Astrocyte (in vitro differentiated cells and primary cell): ENCODE measurements around the gene SCGB3A1. TPM values are rescaled to one million over a fixed set of nuclear protein-coding genes. Genes with fewer than 3 reads are reported as not detected.

ENCODE experiments used
- DNase-seq: peaks from one replicate; pipeline ENCODE4 v3.0.0-alpha.2; 2010; ENCODE audit warnings: low read depth
- FAIRE-seq: peaks from 2 replicates; lab custom pipeline; 2011; peaks lifted over from hg19 to GRCh38; lab: Jason Lieb, UNC
- H2AFZ ChIP-seq: 2 replicates; pipeline ENCODE4 v1.6.0; 2012; ENCODE audit warnings: low read depth, low read length, inconsistent platforms
- H3K27ac ChIP-seq: 2 replicates; pipeline ENCODE4 v1.5.1; 2011; ENCODE audit warnings: low read depth, low read length, inconsistent platforms
- H3K27me3 ChIP-seq: 2 replicates; pipeline ENCODE4 v1.6.0; 2011; ENCODE audit warnings: low read length, inconsistent platforms; ENCODE audit not compliant: insufficient read depth
- H3K36me3 ChIP-seq: 2 replicates; pipeline ENCODE4 v1.5.1; 2011; ENCODE audit warnings: low read length, inconsistent platforms; ENCODE audit not compliant: insufficient read depth
- H3K4me1 ChIP-seq: 2 replicates; pipeline ENCODE4 v1.5.1; 2011; ENCODE audit warnings: low read length, inconsistent platforms; ENCODE audit not compliant: insufficient read depth
- H3K4me2 ChIP-seq: 2 replicates; pipeline ENCODE4 v1.6.0; 2012; ENCODE audit warnings: low read length, inconsistent platforms
- H3K4me3 ChIP-seq: 2 replicates; pipeline ENCODE4 v1.5.1; 2011; ENCODE audit warnings: low read depth, mild to moderate bottlenecking, low read length, inconsistent platforms; ENCODE audit not compliant: insufficient read depth
- H3K79me2 ChIP-seq: 2 replicates; pipeline ENCODE4 v1.6.0; 2012; ENCODE audit warnings: mild to moderate bottlenecking, low read length, inconsistent platforms; ENCODE audit not compliant: insufficient read depth
- H3K9ac ChIP-seq: 2 replicates; pipeline ENCODE4 v1.6.0; 2012; ENCODE audit warnings: mild to moderate bottlenecking, low read length, inconsistent platforms
- H3K9me3 ChIP-seq: 2 replicates; pipeline ENCODE4 v1.5.1; 2012; ENCODE audit warnings: low read depth, mild to moderate bottlenecking, low read length, inconsistent platforms; ENCODE audit not compliant: insufficient read depth
- H4K20me1 ChIP-seq: 2 replicates; pipeline ENCODE4 v1.6.0; 2012; ENCODE audit warnings: low read length, inconsistent platforms; ENCODE audit not compliant: insufficient read depth
- H3K27ac Mint-ChIP-seq: one replicate; pipeline ENCODE4 v1.8.0; 2021; ENCODE audit warnings: mild to moderate bottlenecking, mixed read lengths; ENCODE audit not compliant: unreplicated experiment
- H3K27me3 Mint-ChIP-seq: one replicate; pipeline ENCODE4 v1.8.0; 2021; ENCODE audit warnings: low read depth, mixed read lengths; ENCODE audit not compliant: unreplicated experiment
- H3K36me3 Mint-ChIP-seq: one replicate; pipeline ENCODE4 v1.8.0; 2021; ENCODE audit warnings: low read depth, mixed read lengths; ENCODE audit not compliant: unreplicated experiment
- H3K4me1 Mint-ChIP-seq: one replicate; pipeline ENCODE4 v1.8.0; 2021; ENCODE audit warnings: low read depth, mixed read lengths; ENCODE audit not compliant: unreplicated experiment
- H3K4me3 Mint-ChIP-seq: one replicate; pipeline ENCODE4 v1.8.0; 2021; ENCODE audit warnings: mild to moderate bottlenecking, moderate library complexity, mixed read lengths; ENCODE audit not compliant: unreplicated experiment
- H3K9me3 Mint-ChIP-seq: one replicate; pipeline ENCODE4 v1.8.0; 2021; ENCODE audit warnings: mild to moderate bottlenecking, mixed read lengths; ENCODE audit not compliant: unreplicated experiment
- EZH2 ChIP-seq: IDR thresholded peaks from 2 replicates; pipeline ENCODE4 v1.6.1; 2012; ENCODE audit warnings: mild to moderate bottlenecking, low read length, inconsistent platforms; ENCODE audit not compliant: insufficient read depth
- total RNA-seq: library from RNA; stranded (reverse); gene quantifications from 2 replicates; pipeline ENCODE4 v1.2.1, GENCODE V29; 2021
- TF ChIP-seq, protein P1 (sequence below): IDR thresholded peaks from 2 replicates; pipeline ENCODE4 v1.5.1; 2011; ENCODE audit warnings: low read depth, mild to moderate bottlenecking, inconsistent platforms, low read length, moderate library complexity; ENCODE audit not compliant: insufficient read depth

Gene SCGB3A1
- total RNA-seq, 1 donor from 2014 or later = not detected

DNA sequence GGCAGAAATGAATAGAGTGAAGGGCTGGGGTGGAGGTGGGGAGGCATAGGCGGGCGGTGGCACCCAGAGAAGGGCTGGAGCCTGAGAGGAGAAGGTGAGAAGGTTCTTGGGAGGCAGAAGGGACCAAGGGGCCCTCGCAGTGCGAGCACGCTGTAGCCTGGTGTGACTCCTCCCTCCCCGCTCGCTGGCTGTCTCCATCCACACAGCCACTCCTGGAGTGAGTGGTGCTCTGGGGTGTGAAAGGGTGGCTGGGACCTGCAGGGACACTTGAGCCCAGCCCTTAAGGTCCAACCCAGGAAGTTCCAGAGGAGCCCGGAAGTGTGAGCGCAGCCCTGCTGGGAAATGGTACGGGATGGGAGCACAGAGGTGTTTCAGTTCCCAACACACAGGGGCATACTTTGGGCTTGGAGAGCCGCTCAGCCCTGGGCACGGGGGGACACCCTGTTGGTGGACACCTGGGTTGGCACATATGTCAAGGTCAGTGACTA lies 9.3 kb upstream of the SCGB3A1 start:
- no peak for FAIRE-seq
- no peaks in the 10 kb centered on the region for H3K27me3 ChIP-seq
- H3K27ac ChIP-seq = no peak overlapping the region
- no peak overlapping the region for H2AFZ ChIP-seq
- TF ChIP-seq, protein P1, sequence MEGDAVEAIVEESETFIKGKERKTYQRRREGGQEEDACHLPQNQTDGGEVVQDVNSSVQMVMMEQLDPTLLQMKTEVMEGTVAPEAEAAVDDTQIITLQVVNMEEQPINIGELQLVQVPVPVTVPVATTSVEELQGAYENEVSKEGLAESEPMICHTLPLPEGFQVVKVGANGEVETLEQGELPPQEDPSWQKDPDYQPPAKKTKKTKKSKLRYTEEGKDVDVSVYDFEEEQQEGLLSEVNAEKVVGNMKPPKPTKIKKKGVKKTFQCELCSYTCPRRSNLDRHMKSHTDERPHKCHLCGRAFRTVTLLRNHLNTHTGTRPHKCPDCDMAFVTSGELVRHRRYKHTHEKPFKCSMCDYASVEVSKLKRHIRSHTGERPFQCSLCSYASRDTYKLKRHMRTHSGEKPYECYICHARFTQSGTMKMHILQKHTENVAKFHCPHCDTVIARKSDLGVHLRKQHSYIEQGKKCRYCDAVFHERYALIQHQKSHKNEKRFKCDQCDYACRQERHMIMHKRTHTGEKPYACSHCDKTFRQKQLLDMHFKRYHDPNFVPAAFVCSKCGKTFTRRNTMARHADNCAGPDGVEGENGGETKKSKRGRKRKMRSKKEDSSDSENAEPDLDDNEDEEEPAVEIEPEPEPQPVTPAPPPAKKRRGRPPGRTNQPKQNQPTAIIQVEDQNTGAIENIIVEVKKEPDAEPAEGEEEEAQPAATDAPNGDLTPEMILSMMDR = no peak
- TF ChIP-seq EZH2 = no peak
- H3K9me3 Mint-ChIP-seq = peaks cover 1% of the 10 kb centered on the region
- H3K79me2 ChIP-seq = no peaks in the 10 kb centered on the region
- no peaks in the 10 kb centered on the region for H4K20me1 ChIP-seq
- DNase-seq = no peak
- H3K36me3 Mint-ChIP-seq = no peaks in the 10 kb centered on the region
- H3K27me3 Mint-ChIP-seq = peaks cover 25% of the 10 kb centered on the region
- H3K36me3 ChIP-seq = no peaks in the 10 kb centered on the region
- H3K4me2 ChIP-seq = no peak overlapping the region
- no peaks in the 10 kb centered on the region for H3K4me1 ChIP-seq
- H3K9ac ChIP-seq = no peak overlapping the region
- H3K4me3 ChIP-seq = no peak overlapping the region
- H3K4me3 Mint-ChIP-seq = no peak overlapping the region
- H3K4me1 Mint-ChIP-seq = no peaks in the 10 kb centered on the region
- no peak overlapping the region for H3K27ac Mint-ChIP-seq
- no peaks in the 10 kb centered on the region for H3K9me3 ChIP-seq

GRCh38 chr5:180599981-180600553 lies 8.8 kb upstream of the SCGB3A1 start:
- Histone ChIP-seq H3K27ac (no peak overlapping the region), H3K4me2 (no peak overlapping the region), H4K20me1 (no peaks in the 10 kb centered on the region), H3K27me3 (no peaks in the 10 kb centered on the region), H3K79me2 (no peaks in the 10 kb centered on the region), H3K36me3 (no peaks in the 10 kb centered on the region), H3K9me3 (no peaks in the 10 kb centered on the region), H3K9ac (no peak overlapping the region), H3K4me3 (no peak overlapping the region), H2AFZ (no peak overlapping the region), H3K4me1 (no peaks in the 10 kb centered on the region)
- Mint-ChIP-seq H3K4me3 (no peak overlapping the region), H3K4me1 (no peaks in the 10 kb centered on the region), H3K27ac (no peak overlapping the region), H3K9me3 (peaks cover 1% of the 10 kb centered on the region), H3K36me3 (no peaks in the 10 kb centered on the region), H3K27me3 (peaks cover 22% of the 10 kb centered on the region)
- TF ChIP-seq, protein P1 = no peak
- no peak for TF ChIP-seq EZH2
- no peak for FAIRE-seq
- no peak for DNase-seq

GRCh38 chr5:180599590-180599914 lies 8.3 kb upstream of the SCGB3A1 start:
- Mint-ChIP-seq H3K27me3 (peaks cover 20% of the 10 kb centered on the region), H3K9me3 (peaks cover 1% of the 10 kb centered on the region), H3K36me3 (no peaks in the 10 kb centered on the region), H3K4me3 (no peak overlapping the region), H3K27ac (no peak overlapping the region), H3K4me1 (no peaks in the 10 kb centered on the region)
- FAIRE-seq (no peak), DNase-seq (no peak)
- H3K4me2 ChIP-seq = no peak overlapping the region
- H3K4me1 ChIP-seq = no peaks in the 10 kb centered on the region
- H3K79me2 ChIP-seq = no peaks in the 10 kb centered on the region
- H3K27me3 ChIP-seq = no peaks in the 10 kb centered on the region
- H3K9ac ChIP-seq = no peak overlapping the region
- H2AFZ ChIP-seq = no peak overlapping the region
- no peaks in the 10 kb centered on the region for H3K36me3 ChIP-seq
- no peak overlapping the region for H3K27ac ChIP-seq
- H3K4me3 ChIP-seq = no peak overlapping the region
- no peaks in the 10 kb centered on the region for H4K20me1 ChIP-seq
- H3K9me3 ChIP-seq = no peaks in the 10 kb centered on the region
- TF ChIP-seq, protein P1 = no peak
- no peak for TF ChIP-seq EZH2
